HG02588 (cell line): Measurements from ENCODE around the gene DNAJC1.
"Not testable (repeated sequence)": the region's sequence is repeated elsewhere in the genome, so short reads cannot be mapped to it uniquely, and the experiment has no call there.

Experiments used
- ATAC-seq: cut with Tn5 transposase; IDR thresholded peaks from one replicate; pipeline ENCODE4 v1.9.1; 2021; ENCODE audit warnings: mild to moderate bottlenecking, moderate library complexity; ENCODE audit not compliant: unreplicated experiment

The DNAJC1 gene

GRCh38 chr10:21831986-21832820 lies 171.3 kb downstream of the DNAJC1 start:
- ATAC-seq = no peak

GRCh38 chr10:21830037-21830436 lies 173.5 kb downstream of the DNAJC1 start:
- no peak for ATAC-seq

- no peak for ATAC-seq
Observed at GRCh38 chr10:21827308-21827707, 176.2 kb downstream of the DNAJC1 start.

GRCh38 chr10:21826725-21827124 lies 176.8 kb downstream of the DNAJC1 start:
- no peak for ATAC-seq

GRCh38 chr10:21825345-21825744 lies 178.2 kb downstream of the DNAJC1 start:
- ATAC-seq = no peak

GRCh38 chr10:21824409-21824808 lies 179.1 kb downstream of the DNAJC1 start:
- no peak for ATAC-seq

GRCh38 chr10:21823617-21824016 lies 179.9 kb downstream of the DNAJC1 start:
- ATAC-seq = no peak

GRCh38 chr10:21822273-21822672 lies 181.3 kb downstream of the DNAJC1 start:
- not testable (repeated sequence) for ATAC-seq

GRCh38 chr10:21820952-21821351 lies 182.6 kb downstream of the DNAJC1 start:
- ATAC-seq = no peak

GRCh38 chr10:21818416-21818815 lies 185.1 kb downstream of the DNAJC1 start:
- ATAC-seq = not testable (repeated sequence)

GRCh38 chr10:21814866-21815265 lies 188.7 kb downstream of the DNAJC1 start:
- ATAC-seq = no peak

GRCh38 chr10:21813946-21814345 lies 189.6 kb downstream of the DNAJC1 start:
- ATAC-seq = no peak

GRCh38 chr10:21811245-21811585 lies 192.3 kb downstream of the DNAJC1 start:
- ATAC-seq = no peak

- no peak for ATAC-seq
Observed at GRCh38 chr10:21810582-21811244, 192.8 kb downstream of the DNAJC1 start.

- no peak for ATAC-seq
Observed at GRCh38 chr10:21808550-21808949, 195.0 kb downstream of the DNAJC1 start.

GRCh38 chr10:21807180-21807579 lies 196.3 kb downstream of the DNAJC1 start:
- ATAC-seq = no peak

GRCh38 chr10:21803374-21803773 lies 200.2 kb downstream of the DNAJC1 start:
- no peak for ATAC-seq

- no peak for ATAC-seq
Observed at GRCh38 chr10:21801609-21802008, 201.9 kb downstream of the DNAJC1 start.

GRCh38 chr10:21797984-21798765 lies 205.4 kb downstream of the DNAJC1 start:
- ATAC-seq = no peak

- no peak for ATAC-seq
Observed at GRCh38 chr10:21797533-21797932, 206.0 kb downstream of the DNAJC1 start.

GRCh38 chr10:21791276-21791675 lies 212.3 kb downstream of the DNAJC1 start:
- no peak for ATAC-seq

GRCh38 chr10:21776883-21777282 lies 226.6 kb downstream of the DNAJC1 start:
- ATAC-seq = no peak
